ENCODE results near the gene SKI. TPM values are rescaled to one million over a fixed set of nuclear protein-coding genes. Genes with fewer than 3 reads are reported as not detected.

Gene SKI
- total RNA-seq, 1 experiment from 2014 or later, result 38.2 TPM

DNA sequence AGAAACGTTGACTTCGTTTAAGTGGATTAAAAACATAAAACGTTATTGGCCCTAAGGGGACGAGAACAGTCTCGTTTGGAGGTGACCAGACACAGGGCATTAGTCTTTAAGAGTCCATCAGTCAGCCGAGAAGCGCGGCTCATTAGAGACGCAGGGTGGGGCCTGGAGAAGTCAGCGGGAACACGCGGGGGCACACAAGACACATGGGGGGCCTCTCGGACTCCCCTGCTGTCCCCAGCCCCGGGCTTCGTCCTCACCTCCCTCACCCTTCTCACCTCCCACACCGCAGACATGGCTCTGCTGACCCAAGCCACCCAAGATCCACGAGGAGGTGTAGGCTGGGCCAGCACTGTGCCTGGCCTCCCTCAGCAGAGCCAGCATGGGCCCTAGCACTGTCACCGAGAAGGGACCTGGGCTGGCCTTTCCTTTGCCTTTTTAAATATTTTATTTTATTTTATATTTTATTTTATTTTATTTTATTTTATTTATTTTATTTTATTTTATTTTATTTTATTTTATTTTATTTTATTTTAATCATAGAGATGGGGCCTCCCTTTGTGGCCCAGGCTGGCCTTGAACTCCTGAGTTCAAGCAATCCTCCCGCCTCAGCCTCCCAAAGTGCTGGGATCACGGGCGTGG, 114.4 kb downstream of the SKI start:
- H3K4me1 Mint-ChIP-seq (ENCODE audit: low read depth, unreplicated experiment), result no peaks in the 10 kb centered on the region
- no TSS peak for BruUV-seq (replicated peaks)
- ChIA-PET CTCF (no interaction called here), POLR2A (no interaction called here)
- no peak overlapping the region for H3K27ac Mint-ChIP-seq (ENCODE audit: unreplicated experiment)
- H3K36me3 ChIP-seq (ENCODE audit: control insufficient read depth, insufficient read depth, low read length), result no peaks in the 10 kb centered on the region
- H3K4me1 ChIP-seq, result no peaks in the 10 kb centered on the region
- H3K36me3 Mint-ChIP-seq (ENCODE audit: insufficient read depth, unreplicated experiment), result peaks cover 4% of the 10 kb centered on the region
- H3K9me3 Mint-ChIP-seq (ENCODE audit: unreplicated experiment), result no peaks in the 10 kb centered on the region
- no peaks in the 10 kb centered on the region for H3K27me3 ChIP-seq (replicated peaks; ENCODE audit: control insufficient read depth, insufficient read depth, low read length)
- no peak for DNase-seq
- H3K9me3 ChIP-seq, result no peaks in the 10 kb centered on the region
- no peak overlapping the region for H3K4me3 Mint-ChIP-seq (ENCODE audit: unreplicated experiment)
- H3K27me3 Mint-ChIP-seq (ENCODE audit: insufficient read depth, unreplicated experiment), result no peaks in the 10 kb centered on the region
- TF ChIP-seq, protein P1, sequence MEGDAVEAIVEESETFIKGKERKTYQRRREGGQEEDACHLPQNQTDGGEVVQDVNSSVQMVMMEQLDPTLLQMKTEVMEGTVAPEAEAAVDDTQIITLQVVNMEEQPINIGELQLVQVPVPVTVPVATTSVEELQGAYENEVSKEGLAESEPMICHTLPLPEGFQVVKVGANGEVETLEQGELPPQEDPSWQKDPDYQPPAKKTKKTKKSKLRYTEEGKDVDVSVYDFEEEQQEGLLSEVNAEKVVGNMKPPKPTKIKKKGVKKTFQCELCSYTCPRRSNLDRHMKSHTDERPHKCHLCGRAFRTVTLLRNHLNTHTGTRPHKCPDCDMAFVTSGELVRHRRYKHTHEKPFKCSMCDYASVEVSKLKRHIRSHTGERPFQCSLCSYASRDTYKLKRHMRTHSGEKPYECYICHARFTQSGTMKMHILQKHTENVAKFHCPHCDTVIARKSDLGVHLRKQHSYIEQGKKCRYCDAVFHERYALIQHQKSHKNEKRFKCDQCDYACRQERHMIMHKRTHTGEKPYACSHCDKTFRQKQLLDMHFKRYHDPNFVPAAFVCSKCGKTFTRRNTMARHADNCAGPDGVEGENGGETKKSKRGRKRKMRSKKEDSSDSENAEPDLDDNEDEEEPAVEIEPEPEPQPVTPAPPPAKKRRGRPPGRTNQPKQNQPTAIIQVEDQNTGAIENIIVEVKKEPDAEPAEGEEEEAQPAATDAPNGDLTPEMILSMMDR (IDR thresholded peaks at IDR 0.05; ENCODE audit: insufficient read depth in 1 of 2, low read depth in 1 of 2, low read length in 1 of 2, severe bottlenecking in 1 of 2, unreplicated experiment in 1 of 2), result no peak
- no peak overlapping the region for H3K4me3 ChIP-seq (ENCODE audit: low read depth, low read length)
- intact Hi-C loops (cut with micrococcal nuclease; ENCODE audit: unreplicated experiment), result no loop called here

DNA sequence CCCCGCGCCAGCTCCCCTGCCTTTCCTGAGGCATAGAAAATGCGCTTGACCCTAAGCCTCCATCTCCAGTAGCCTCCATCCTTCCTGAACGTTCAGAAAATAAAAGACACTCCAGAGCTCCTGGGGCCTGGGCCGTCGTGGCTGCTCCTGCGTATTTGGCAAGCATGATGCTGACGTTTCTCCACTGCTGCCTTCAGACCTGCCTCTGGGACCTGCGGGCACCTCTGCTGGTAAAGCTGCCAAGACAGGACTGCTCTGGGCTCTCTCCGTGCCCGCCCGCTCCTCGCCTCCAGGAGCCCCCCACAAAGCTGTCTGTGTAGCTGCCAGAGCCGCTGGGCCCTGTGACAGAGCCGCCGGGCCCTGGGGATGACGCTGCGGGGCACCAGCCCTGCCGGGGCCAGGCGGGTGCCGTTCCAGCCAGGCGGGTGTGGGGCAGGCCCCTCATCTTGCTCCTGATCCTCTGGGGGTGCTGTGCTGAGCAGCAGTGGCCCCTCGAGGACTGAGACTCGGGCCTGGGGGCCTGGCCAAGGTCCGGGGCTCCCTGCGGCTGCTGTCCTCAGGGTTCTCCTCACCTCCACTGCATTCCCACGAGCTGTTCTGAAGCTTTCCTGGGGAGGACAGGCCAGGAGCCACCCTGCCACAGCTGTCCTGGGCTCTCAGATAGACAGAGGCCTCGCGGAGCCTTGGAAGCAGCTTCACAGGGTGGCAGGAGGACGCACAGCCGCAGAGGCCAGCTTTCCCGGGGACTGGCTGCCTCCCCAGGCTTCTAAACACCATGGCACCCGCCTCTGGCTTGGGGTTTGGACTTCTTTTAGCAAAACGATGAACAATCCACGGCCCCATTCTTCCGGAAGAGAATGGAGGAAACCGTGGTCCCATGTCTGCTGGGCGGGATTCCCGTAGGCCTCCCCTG, 115.2 kb downstream of the SKI start:
- no TSS peak for BruUV-seq (replicated peaks)
- CTCF ChIA-PET, result no interaction called here
- H3K4me1 Mint-ChIP-seq (ENCODE audit: low read depth, unreplicated experiment), result no peaks in the 10 kb centered on the region
- intact Hi-C loops (cut with micrococcal nuclease; ENCODE audit: unreplicated experiment), result no loop called here
- no peaks in the 10 kb centered on the region for H3K9me3 ChIP-seq
- no peaks in the 10 kb centered on the region for H3K4me1 ChIP-seq
- TF ChIP-seq, protein P1 (IDR thresholded peaks at IDR 0.05; ENCODE audit: insufficient read depth in 1 of 2, low read depth in 1 of 2, low read length in 1 of 2, severe bottlenecking in 1 of 2, unreplicated experiment in 1 of 2), result no peak
- no peak overlapping the region for H3K4me3 ChIP-seq (ENCODE audit: low read depth, low read length)
- H3K36me3 ChIP-seq (ENCODE audit: control insufficient read depth, insufficient read depth, low read length), result no peaks in the 10 kb centered on the region
- POLR2A ChIA-PET, result no interaction called here
- no peaks in the 10 kb centered on the region for H3K27me3 ChIP-seq (replicated peaks; ENCODE audit: control insufficient read depth, insufficient read depth, low read length)
- H3K27ac Mint-ChIP-seq (ENCODE audit: unreplicated experiment), result no peak overlapping the region
- peaks cover 4% of the 10 kb centered on the region for H3K36me3 Mint-ChIP-seq (ENCODE audit: insufficient read depth, unreplicated experiment)
- H3K9me3 Mint-ChIP-seq (ENCODE audit: unreplicated experiment), result no peaks in the 10 kb centered on the region
- H3K4me3 Mint-ChIP-seq (ENCODE audit: unreplicated experiment), result no peak overlapping the region
- H3K27me3 Mint-ChIP-seq (ENCODE audit: insufficient read depth, unreplicated experiment), result no peaks in the 10 kb centered on the region
- DNase-seq, result no peak

DNA sequence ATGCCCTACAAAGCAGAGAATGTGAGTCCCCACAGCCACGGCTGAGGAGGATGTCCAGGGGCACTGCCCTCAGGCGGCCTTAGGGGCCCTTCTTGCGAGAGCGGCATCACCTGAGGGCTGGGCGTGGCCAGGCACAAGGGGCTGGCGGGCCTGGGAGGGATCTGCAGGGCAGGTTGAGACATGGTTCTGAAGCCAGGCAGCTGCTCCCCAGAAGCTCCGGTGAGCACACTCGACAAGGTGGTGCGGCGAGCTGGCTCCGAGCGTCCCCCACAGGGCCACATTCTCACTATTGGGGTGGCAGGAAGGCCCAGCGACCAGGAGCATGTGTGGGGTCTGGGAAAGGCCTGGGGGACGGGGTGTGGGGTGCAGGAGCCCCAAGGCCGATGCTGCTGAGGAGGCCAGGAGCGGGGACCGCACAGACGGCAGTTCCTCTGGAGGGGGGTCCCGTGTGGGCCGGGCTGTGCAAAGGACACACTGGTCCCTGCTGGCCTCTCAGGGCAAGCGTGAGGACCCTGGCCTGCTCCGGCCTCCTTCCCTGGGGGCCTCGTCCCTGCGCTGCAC, 116.1 kb downstream of the SKI start:
- H3K27ac Mint-ChIP-seq (ENCODE audit: unreplicated experiment), result no peak overlapping the region
- Histone ChIP-seq H3K4me1 (no peaks in the 10 kb centered on the region), H3K36me3 (ENCODE audit: control insufficient read depth, insufficient read depth, low read length) (no peaks in the 10 kb centered on the region), H3K4me3 (ENCODE audit: low read depth, low read length) (no peak overlapping the region), H3K9me3 (no peaks in the 10 kb centered on the region), H3K27me3 (replicated peaks; ENCODE audit: control insufficient read depth, insufficient read depth, low read length) (no peaks in the 10 kb centered on the region)
- no peak overlapping the region for H3K4me3 Mint-ChIP-seq (ENCODE audit: unreplicated experiment)
- no peak for DNase-seq
- intact Hi-C loops (cut with micrococcal nuclease; ENCODE audit: unreplicated experiment), result no loop called here
- TF ChIP-seq, protein P1 (IDR thresholded peaks at IDR 0.05; ENCODE audit: insufficient read depth in 1 of 2, low read depth in 1 of 2, low read length in 1 of 2, severe bottlenecking in 1 of 2, unreplicated experiment in 1 of 2), result no peak
- no peaks in the 10 kb centered on the region for H3K27me3 Mint-ChIP-seq (ENCODE audit: insufficient read depth, unreplicated experiment)
- no TSS peak for BruUV-seq (replicated peaks)
- ChIA-PET CTCF (no interaction called here), POLR2A (no interaction called here)
- peaks cover 4% of the 10 kb centered on the region for H3K36me3 Mint-ChIP-seq (ENCODE audit: insufficient read depth, unreplicated experiment)
- no peaks in the 10 kb centered on the region for H3K4me1 Mint-ChIP-seq (ENCODE audit: low read depth, unreplicated experiment)
- H3K9me3 Mint-ChIP-seq (ENCODE audit: unreplicated experiment), result no peaks in the 10 kb centered on the region
